ENCODE data around the gene CCNK.

The CCNK gene

GRCh38 chr14:99519931-99520421 is 38.8 kb downstream of the CCNK start:
- ATAC-seq, result no peak
- TF ChIP-seq SNAI2 (CRISPR knock-in tag; IDR thresholded peaks at IDR 0.05) (no peak), TOX (CRISPR knock-in tag; IDR thresholded peaks at IDR 0.05; ENCODE audit: borderline replicate concordance) (no peak)

- TF ChIP-seq SNAI2 (CRISPR knock-in tag; IDR thresholded peaks at IDR 0.05), result no peak
- no peak for TF ChIP-seq ARNTL (CRISPR knock-in tag; IDR thresholded peaks at IDR 0.05; ENCODE audit: borderline replicate concordance, low read depth)
- no peak for TF ChIP-seq ZFP3 (CRISPR knock-in tag; IDR thresholded peaks at IDR 0.05)
- TF ChIP-seq ZC3H10 (CRISPR knock-in tag; IDR thresholded peaks at IDR 0.05), result no peak
- TF ChIP-seq ZNF565 (CRISPR knock-in tag; conservative IDR thresholded peaks at IDR 0.05; ENCODE audit: low read depth), result no peak
- no peak for TF ChIP-seq CREB5 (CRISPR knock-in tag; IDR thresholded peaks at IDR 0.05; ENCODE audit: low read depth)
- no peak for TF ChIP-seq PPARA (CRISPR knock-in tag; IDR thresholded peaks at IDR 0.05; ENCODE audit: borderline replicate concordance)
- TF ChIP-seq RARB (CRISPR knock-in tag; IDR thresholded peaks at IDR 0.05), result no peak
- no peak for TF ChIP-seq POU6F1 (CRISPR knock-in tag; IDR thresholded peaks at IDR 0.05; ENCODE audit: borderline replicate concordance, low read depth)
- no peak for TF ChIP-seq CSRNP3 (CRISPR knock-in tag; IDR thresholded peaks at IDR 0.05)
- no peak for TF ChIP-seq BACH2 (CRISPR knock-in tag; IDR thresholded peaks at IDR 0.05; ENCODE audit: borderline replicate concordance)
- no peak for TF ChIP-seq CSDC2 (CRISPR knock-in tag; IDR thresholded peaks at IDR 0.05)
- TF ChIP-seq ZNF70 (CRISPR knock-in tag; IDR thresholded peaks at IDR 0.05), result no peak
- no peak for TF ChIP-seq TCF4 (CRISPR knock-in tag; IDR thresholded peaks at IDR 0.05; ENCODE audit: borderline replicate concordance)
- TF ChIP-seq GLIS3 (CRISPR knock-in tag; IDR thresholded peaks at IDR 0.05), result no peak
- no peak for TF ChIP-seq TSHZ2 (CRISPR knock-in tag; IDR thresholded peaks at IDR 0.05)
- ATAC-seq, result no peak
Measured at GRCh38 chr14:99520571-99521081, 39.4 kb downstream of the CCNK start.

- no peak for TF ChIP-seq TCF4 (CRISPR knock-in tag; IDR thresholded peaks at IDR 0.05; ENCODE audit: borderline replicate concordance)
- no peak for TF ChIP-seq ZFP3 (CRISPR knock-in tag; IDR thresholded peaks at IDR 0.05)
- TF ChIP-seq ZNF70 (CRISPR knock-in tag; IDR thresholded peaks at IDR 0.05), result no peak
- no peak for TF ChIP-seq GLIS3 (CRISPR knock-in tag; IDR thresholded peaks at IDR 0.05)
- TF ChIP-seq ARNTL (CRISPR knock-in tag; IDR thresholded peaks at IDR 0.05; ENCODE audit: borderline replicate concordance, low read depth), result no peak
- no peak for TF ChIP-seq CREB5 (CRISPR knock-in tag; IDR thresholded peaks at IDR 0.05; ENCODE audit: low read depth)
- no peak for TF ChIP-seq RARB (CRISPR knock-in tag; IDR thresholded peaks at IDR 0.05)
Measured at GRCh38 chr14:99521176-99522024, 40.2 kb downstream of the CCNK start.

GRCh38 chr14:99522025-99522401 is 40.8 kb downstream of the CCNK start:
- TF ChIP-seq SNAI2 (CRISPR knock-in tag; IDR thresholded peaks at IDR 0.05) (no peak), CSRNP3 (CRISPR knock-in tag; IDR thresholded peaks at IDR 0.05) (no peak), POU6F1 (CRISPR knock-in tag; IDR thresholded peaks at IDR 0.05; ENCODE audit: borderline replicate concordance, low read depth) (no peak), RARB (CRISPR knock-in tag; IDR thresholded peaks at IDR 0.05) (no peak), GLIS3 (CRISPR knock-in tag; IDR thresholded peaks at IDR 0.05) (no peak), PPARA (CRISPR knock-in tag; IDR thresholded peaks at IDR 0.05; ENCODE audit: borderline replicate concordance) (no peak), ARNTL (CRISPR knock-in tag; IDR thresholded peaks at IDR 0.05; ENCODE audit: borderline replicate concordance, low read depth) (no peak)
- no peak for ATAC-seq

More at GRCh38 chr14:99521176-99522024, 40.2 kb downstream of the CCNK start:
- ATAC-seq, result no peak

Measured in SK-N-SH treated with all-trans-retinoic acid at 6 μM for 48 hours (cell line).